Measurements from ENCODE around the gene TBC1D4. TPM values are rescaled to one million over a fixed set of nuclear protein-coding genes. Genes with fewer than 3 reads are reported as not detected.

TBC1D4 gene
- total and polyA plus RNA-seq, 2 experiments from 2014 or later = 18.7 to 38.2 TPM

DNA sequence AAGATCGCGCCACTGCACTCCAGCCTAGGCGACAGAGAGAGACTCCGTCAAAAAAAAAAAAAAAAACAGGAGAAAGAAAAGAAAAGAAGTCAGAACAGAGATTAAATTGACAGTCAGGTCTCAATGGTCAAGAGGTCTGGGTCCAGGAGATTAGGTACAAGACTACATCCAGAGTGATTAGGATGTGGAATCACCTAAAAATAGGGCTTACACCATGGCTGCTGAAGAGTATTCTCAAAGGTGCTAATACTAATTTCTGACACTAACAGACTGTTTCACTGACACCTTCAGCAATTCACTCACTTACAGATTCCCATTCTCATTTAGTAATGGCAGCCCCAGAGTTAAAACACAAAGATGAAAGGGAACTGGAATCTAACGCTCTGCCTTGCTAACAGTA is 91.7 kb downstream of the TBC1D4 start:
- Mint-ChIP-seq H3K27me3 (ENCODE audit: insufficient read depth, low read depth, poor library complexity) (no peaks in the 10 kb centered on the region), H3K27ac (no peak overlapping the region), H3K4me3 (no peak overlapping the region), H3K36me3 (ENCODE audit: low read depth) (no peaks in the 10 kb centered on the region), H3K9me3 (no peaks in the 10 kb centered on the region), H3K4me1 (0 out of 3 replicates have a peak, but pooled peaks cover 5% of the 10 kb centered on the region)
- no peaks in the 10 kb centered on the region for H3K4me1 ChIP-seq (ENCODE audit: insufficient read depth)
- H3K4me2 ChIP-seq = no peak overlapping the region
- H2AFZ ChIP-seq = no peak overlapping the region
- 0 out of 2 replicates have a peak, but pooled peaks cover 3% of the 10 kb centered on the region for H3K79me2 ChIP-seq (replicated peaks; ENCODE audit: insufficient read depth)
- H3K4me3 ChIP-seq = no peak overlapping the region
- DNase-seq (ENCODE audit: low spot score) = no peak
- no peaks in the 10 kb centered on the region for H3K36me3 ChIP-seq (ENCODE audit: insufficient read depth)
- TF ChIP-seq ZNF114 (CRISPR knock-in tag; IDR thresholded peaks at IDR 0.05) (no peak), STAT1 (IDR thresholded peaks at IDR 0.05; ENCODE audit: unreplicated experiment) (no peak), NANOG (IDR thresholded peaks at IDR 0.05; ENCODE audit: borderline replicate concordance) (no peak), POLR2AphosphoS5 (IDR thresholded peaks at IDR 0.05; ENCODE audit: low read depth) (no peak), EZH2phosphoT487 (IDR thresholded peaks at IDR 0.05; ENCODE audit: unreplicated experiment) (no peak), EZH2 (IDR thresholded peaks at IDR 0.05; ENCODE audit: low read depth, unreplicated experiment) (no peak), JUNB (IDR thresholded peaks at IDR 0.05; ENCODE audit: unreplicated experiment) (no peak), ZNF331 (CRISPR knock-in tag; IDR thresholded peaks at IDR 0.05; ENCODE audit: low read depth) (no peak), CREB1 (CRISPR knock-in tag; IDR thresholded peaks at IDR 0.05; ENCODE audit: low read depth) (no peak)
- TF ChIP-seq, protein P1, sequence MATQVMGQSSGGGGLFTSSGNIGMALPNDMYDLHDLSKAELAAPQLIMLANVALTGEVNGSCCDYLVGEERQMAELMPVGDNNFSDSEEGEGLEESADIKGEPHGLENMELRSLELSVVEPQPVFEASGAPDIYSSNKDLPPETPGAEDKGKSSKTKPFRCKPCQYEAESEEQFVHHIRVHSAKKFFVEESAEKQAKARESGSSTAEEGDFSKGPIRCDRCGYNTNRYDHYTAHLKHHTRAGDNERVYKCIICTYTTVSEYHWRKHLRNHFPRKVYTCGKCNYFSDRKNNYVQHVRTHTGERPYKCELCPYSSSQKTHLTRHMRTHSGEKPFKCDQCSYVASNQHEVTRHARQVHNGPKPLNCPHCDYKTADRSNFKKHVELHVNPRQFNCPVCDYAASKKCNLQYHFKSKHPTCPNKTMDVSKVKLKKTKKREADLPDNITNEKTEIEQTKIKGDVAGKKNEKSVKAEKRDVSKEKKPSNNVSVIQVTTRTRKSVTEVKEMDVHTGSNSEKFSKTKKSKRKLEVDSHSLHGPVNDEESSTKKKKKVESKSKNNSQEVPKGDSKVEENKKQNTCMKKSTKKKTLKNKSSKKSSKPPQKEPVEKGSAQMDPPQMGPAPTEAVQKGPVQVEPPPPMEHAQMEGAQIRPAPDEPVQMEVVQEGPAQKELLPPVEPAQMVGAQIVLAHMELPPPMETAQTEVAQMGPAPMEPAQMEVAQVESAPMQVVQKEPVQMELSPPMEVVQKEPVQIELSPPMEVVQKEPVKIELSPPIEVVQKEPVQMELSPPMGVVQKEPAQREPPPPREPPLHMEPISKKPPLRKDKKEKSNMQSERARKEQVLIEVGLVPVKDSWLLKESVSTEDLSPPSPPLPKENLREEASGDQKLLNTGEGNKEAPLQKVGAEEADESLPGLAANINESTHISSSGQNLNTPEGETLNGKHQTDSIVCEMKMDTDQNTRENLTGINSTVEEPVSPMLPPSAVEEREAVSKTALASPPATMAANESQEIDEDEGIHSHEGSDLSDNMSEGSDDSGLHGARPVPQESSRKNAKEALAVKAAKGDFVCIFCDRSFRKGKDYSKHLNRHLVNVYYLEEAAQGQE (IDR thresholded peaks at IDR 0.05; ENCODE audit: unreplicated experiment) = no peak
- TF ChIP-seq, protein P2, sequence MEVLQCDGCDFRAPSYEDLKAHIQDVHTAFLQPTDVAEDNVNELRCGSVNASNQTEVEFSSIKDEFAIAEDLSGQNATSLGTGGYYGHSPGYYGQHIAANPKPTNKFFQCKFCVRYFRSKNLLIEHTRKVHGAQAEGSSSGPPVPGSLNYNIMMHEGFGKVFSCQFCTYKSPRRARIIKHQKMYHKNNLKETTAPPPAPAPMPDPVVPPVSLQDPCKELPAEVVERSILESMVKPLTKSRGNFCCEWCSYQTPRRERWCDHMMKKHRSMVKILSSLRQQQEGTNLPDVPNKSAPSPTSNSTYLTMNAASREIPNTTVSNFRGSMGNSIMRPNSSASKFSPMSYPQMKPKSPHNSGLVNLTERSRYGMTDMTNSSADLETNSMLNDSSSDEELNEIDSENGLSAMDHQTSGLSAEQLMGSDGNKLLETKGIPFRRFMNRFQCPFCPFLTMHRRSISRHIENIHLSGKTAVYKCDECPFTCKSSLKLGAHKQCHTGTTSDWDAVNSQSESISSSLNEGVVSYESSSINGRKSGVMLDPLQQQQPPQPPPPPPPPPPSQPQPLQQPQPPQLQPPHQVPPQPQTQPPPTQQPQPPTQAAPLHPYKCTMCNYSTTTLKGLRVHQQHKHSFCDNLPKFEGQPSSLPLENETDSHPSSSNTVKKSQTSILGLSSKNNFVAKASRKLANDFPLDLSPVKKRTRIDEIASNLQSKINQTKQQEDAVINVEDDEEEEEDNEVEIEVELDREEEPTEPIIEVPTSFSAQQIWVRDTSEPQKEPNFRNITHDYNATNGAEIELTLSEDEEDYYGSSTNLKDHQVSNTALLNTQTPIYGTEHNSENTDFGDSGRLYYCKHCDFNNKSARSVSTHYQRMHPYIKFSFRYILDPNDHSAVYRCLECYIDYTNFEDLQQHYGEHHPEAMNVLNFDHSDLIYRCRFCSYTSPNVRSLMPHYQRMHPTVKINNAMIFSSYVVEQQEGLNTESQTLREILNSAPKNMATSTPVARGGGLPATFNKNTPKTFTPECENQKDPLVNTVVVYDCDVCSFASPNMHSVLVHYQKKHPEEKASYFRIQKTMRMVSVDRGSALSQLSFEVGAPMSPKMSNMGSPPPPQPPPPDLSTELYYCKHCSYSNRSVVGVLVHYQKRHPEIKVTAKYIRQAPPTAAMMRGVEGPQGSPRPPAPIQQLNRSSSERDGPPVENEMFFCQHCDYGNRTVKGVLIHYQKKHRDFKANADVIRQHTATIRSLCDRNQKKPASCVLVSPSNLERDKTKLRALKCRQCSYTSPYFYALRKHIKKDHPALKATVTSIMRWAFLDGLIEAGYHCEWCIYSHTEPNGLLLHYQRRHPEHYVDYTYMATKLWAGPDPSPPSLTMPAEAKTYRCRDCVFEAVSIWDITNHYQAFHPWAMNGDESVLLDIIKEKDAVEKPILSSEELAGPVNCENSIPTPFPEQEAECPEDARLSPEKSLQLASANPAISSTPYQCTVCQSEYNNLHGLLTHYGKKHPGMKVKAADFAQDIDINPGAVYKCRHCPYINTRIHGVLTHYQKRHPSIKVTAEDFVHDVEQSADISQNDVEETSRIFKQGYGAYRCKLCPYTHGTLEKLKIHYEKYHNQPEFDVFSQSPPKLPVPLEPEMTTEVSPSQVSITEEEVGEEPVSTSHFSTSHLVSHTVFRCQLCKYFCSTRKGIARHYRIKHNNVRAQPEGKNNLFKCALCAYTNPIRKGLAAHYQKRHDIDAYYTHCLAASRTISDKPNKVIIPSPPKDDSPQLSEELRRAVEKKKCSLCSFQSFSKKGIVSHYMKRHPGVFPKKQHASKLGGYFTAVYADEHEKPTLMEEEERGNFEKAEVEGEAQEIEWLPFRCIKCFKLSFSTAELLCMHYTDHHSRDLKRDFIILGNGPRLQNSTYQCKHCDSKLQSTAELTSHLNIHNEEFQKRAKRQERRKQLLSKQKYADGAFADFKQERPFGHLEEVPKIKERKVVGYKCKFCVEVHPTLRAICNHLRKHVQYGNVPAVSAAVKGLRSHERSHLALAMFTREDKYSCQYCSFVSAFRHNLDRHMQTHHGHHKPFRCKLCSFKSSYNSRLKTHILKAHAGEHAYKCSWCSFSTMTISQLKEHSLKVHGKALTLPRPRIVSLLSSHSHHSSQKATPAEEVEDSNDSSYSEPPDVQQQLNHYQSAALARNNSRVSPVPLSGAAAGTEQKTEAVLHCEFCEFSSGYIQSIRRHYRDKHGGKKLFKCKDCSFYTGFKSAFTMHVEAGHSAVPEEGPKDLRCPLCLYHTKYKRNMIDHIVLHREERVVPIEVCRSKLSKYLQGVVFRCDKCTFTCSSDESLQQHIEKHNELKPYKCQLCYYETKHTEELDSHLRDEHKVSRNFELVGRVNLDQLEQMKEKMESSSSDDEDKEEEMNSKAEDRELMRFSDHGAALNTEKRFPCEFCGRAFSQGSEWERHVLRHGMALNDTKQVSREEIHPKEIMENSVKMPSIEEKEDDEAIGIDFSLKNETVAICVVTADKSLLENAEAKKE (CRISPR knock-in tag; IDR thresholded peaks at IDR 0.05) = no peak
- TF ChIP-seq, protein P3, sequence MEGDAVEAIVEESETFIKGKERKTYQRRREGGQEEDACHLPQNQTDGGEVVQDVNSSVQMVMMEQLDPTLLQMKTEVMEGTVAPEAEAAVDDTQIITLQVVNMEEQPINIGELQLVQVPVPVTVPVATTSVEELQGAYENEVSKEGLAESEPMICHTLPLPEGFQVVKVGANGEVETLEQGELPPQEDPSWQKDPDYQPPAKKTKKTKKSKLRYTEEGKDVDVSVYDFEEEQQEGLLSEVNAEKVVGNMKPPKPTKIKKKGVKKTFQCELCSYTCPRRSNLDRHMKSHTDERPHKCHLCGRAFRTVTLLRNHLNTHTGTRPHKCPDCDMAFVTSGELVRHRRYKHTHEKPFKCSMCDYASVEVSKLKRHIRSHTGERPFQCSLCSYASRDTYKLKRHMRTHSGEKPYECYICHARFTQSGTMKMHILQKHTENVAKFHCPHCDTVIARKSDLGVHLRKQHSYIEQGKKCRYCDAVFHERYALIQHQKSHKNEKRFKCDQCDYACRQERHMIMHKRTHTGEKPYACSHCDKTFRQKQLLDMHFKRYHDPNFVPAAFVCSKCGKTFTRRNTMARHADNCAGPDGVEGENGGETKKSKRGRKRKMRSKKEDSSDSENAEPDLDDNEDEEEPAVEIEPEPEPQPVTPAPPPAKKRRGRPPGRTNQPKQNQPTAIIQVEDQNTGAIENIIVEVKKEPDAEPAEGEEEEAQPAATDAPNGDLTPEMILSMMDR (conservative IDR thresholded peaks at IDR 0.05; ENCODE audit: low read depth in 2 of 2) = no peak
- TF ChIP-seq, protein P4, sequence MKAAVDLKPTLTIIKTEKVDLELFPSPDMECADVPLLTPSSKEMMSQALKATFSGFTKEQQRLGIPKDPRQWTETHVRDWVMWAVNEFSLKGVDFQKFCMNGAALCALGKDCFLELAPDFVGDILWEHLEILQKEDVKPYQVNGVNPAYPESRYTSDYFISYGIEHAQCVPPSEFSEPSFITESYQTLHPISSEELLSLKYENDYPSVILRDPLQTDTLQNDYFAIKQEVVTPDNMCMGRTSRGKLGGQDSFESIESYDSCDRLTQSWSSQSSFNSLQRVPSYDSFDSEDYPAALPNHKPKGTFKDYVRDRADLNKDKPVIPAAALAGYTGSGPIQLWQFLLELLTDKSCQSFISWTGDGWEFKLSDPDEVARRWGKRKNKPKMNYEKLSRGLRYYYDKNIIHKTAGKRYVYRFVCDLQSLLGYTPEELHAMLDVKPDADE (IDR thresholded peaks at IDR 0.05) = no peak
- H3K27me3 ChIP-seq (ENCODE audit: insufficient read depth) = no peaks in the 10 kb centered on the region
- H3F3A ChIP-seq (replicated peaks; ENCODE audit: low read depth) = no peaks in the 10 kb centered on the region
- no peak for ATAC-seq
- no peaks in the 10 kb centered on the region for H3K9me2 ChIP-seq (ENCODE audit: insufficient read depth)
- H3K27ac ChIP-seq (ENCODE audit: low read depth) = no peak overlapping the region
- H4K20me1 ChIP-seq (replicated peaks; ENCODE audit: insufficient read depth) = no peaks in the 10 kb centered on the region; the same call in 1 of the 2 replicates
